Fibroblast of lung (primary cell): Measurements from ENCODE around the gene HBP1.

ENCODE experiments used
- EZH2 ChIP-seq: IDR thresholded peaks from 2 replicates; pipeline ENCODE4 v1.5.1; 2012; ENCODE audit warnings: low read length, control low read depth, mild to moderate bottlenecking; ENCODE audit errors: missing control alignments
- TF ChIP-seq, protein P1 (sequence below), 2 donors: IDR thresholded peaks in 1 of 2; conservative IDR thresholded peaks in 1 of 2; 1 replicate in 1 of 2; 2 replicates in 1 of 2; pipeline ENCODE4 v1.5.1; 2011 to 2012; ENCODE audit warnings: low read length in 2 of 2, control low read depth in 1 of 2, inconsistent platforms in 1 of 2, low read depth in 1 of 2, mild to moderate bottlenecking in 1 of 2

DNA sequence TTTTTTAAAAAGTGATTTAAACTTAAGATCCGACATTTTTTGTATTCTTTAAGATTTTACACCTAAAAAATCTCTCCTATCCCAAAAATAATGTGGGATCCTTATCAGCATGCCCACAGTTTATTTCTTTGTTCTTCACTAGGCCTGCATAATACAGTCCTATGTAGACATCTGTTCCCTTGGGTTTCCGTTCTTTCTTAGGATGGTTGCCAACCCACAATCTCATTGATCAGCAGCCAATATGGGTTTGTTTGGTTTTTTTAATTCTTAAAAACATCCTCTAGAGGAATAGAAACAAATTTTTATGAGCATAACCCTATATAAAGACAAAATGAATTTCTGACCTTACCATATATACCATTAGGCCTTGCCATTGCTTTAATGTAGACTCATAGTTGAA lies 8.4 kb upstream of the HBP1 start:
- TF ChIP-seq, protein P1, sequence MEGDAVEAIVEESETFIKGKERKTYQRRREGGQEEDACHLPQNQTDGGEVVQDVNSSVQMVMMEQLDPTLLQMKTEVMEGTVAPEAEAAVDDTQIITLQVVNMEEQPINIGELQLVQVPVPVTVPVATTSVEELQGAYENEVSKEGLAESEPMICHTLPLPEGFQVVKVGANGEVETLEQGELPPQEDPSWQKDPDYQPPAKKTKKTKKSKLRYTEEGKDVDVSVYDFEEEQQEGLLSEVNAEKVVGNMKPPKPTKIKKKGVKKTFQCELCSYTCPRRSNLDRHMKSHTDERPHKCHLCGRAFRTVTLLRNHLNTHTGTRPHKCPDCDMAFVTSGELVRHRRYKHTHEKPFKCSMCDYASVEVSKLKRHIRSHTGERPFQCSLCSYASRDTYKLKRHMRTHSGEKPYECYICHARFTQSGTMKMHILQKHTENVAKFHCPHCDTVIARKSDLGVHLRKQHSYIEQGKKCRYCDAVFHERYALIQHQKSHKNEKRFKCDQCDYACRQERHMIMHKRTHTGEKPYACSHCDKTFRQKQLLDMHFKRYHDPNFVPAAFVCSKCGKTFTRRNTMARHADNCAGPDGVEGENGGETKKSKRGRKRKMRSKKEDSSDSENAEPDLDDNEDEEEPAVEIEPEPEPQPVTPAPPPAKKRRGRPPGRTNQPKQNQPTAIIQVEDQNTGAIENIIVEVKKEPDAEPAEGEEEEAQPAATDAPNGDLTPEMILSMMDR (conservative IDR thresholded peaks at IDR 0.05 in 1 of 2, IDR thresholded peaks at IDR 0.05 in 1 of 2; ENCODE audit: low read depth in 1 of 2, low read length in 2 of 2) = no peak
- TF ChIP-seq EZH2 = no peak
